ENCODE measurements around the gene TBX4.

Gene TBX4

DNA sequence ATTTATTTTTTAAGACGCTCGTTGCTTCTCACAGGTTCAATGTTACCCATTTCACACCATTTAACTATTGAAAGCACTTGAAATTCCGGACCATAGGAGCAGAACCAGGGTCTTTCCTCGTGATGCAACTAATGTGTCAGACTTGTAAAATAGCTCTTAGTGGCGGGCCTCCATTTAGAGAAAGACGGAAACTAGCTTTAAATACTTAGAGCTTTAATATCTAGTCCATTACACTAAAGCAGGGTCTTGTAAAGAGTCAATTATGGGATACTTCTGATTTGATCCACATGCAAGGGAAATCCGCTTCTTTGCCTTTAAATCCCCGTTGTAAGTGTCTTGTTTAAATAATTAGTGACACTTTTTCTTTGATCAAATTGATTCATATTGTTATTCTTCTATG lies 82.2 kb downstream of the TBX4 start:
- no peak for DNase-seq

All from RPMI8226 (cell line).